ENCODE data around the gene NTNG2. TPM values are rescaled to one million over a fixed set of nuclear protein-coding genes. Genes with fewer than 3 reads are reported as not detected.

Gene NTNG2
- total RNA-seq, 1 experiment from 2014 or later = 6.0 TPM

GRCh38 chr9:132193227-132194124 lies 31.6 kb downstream of the NTNG2 start:
- H3K4me2 ChIP-seq (ENCODE audit: low read length) = no peak overlapping the region
- no peaks in the 10 kb centered on the region for H3K4me1 ChIP-seq (ENCODE audit: insufficient read depth, low read length)
- H3K79me2 ChIP-seq (ENCODE audit: low read length) = no peaks in the 10 kb centered on the region
- no peaks in the 10 kb centered on the region for H3K27me3 ChIP-seq (ENCODE audit: low read length)
- no peak overlapping the region for H3K27ac ChIP-seq (ENCODE audit: low read length)
- H2AFZ ChIP-seq (ENCODE audit: low read length) = no peak overlapping the region
- H3K9ac ChIP-seq (ENCODE audit: low read length) = no peak overlapping the region
- no peaks in the 10 kb centered on the region for H3F3A ChIP-seq (ENCODE audit: low read length, unreplicated experiment)
- H3K36me3 ChIP-seq (ENCODE audit: low read depth, low read length) = no peaks in the 10 kb centered on the region
- DNase-seq (no peak), ATAC-seq (no peak)
- intact Hi-C loops (cut with micrococcal nuclease) = no loop called here
- no peaks in the 10 kb centered on the region for H3K9me2 ChIP-seq (replicated peaks; ENCODE audit: low read length)
- H3K9me3 ChIP-seq (ENCODE audit: low read length) = no peaks in the 10 kb centered on the region
- ChIA-PET CTCF (no interaction called here), POLR2A (ENCODE audit: unreplicated experiment) (no interaction called here)
- no peaks in the 10 kb centered on the region for H4K20me1 ChIP-seq (ENCODE audit: low read length)
- TF ChIP-seq EZH2 (IDR thresholded peaks at IDR 0.05; ENCODE audit: low read length, unreplicated experiment) (no peak), EZH2phosphoT487 (IDR thresholded peaks at IDR 0.05; ENCODE audit: borderline replicate concordance, low read length) (no peak)
- TF ChIP-seq, protein P1, sequence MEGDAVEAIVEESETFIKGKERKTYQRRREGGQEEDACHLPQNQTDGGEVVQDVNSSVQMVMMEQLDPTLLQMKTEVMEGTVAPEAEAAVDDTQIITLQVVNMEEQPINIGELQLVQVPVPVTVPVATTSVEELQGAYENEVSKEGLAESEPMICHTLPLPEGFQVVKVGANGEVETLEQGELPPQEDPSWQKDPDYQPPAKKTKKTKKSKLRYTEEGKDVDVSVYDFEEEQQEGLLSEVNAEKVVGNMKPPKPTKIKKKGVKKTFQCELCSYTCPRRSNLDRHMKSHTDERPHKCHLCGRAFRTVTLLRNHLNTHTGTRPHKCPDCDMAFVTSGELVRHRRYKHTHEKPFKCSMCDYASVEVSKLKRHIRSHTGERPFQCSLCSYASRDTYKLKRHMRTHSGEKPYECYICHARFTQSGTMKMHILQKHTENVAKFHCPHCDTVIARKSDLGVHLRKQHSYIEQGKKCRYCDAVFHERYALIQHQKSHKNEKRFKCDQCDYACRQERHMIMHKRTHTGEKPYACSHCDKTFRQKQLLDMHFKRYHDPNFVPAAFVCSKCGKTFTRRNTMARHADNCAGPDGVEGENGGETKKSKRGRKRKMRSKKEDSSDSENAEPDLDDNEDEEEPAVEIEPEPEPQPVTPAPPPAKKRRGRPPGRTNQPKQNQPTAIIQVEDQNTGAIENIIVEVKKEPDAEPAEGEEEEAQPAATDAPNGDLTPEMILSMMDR (conservative IDR thresholded peaks at IDR 0.05; ENCODE audit: low read depth, low read length) = no peak
- no TSS peak for BruUV-seq (replicated peaks)
- H3K4me3 ChIP-seq (ENCODE audit: low read length) = no peak overlapping the region

DNA sequence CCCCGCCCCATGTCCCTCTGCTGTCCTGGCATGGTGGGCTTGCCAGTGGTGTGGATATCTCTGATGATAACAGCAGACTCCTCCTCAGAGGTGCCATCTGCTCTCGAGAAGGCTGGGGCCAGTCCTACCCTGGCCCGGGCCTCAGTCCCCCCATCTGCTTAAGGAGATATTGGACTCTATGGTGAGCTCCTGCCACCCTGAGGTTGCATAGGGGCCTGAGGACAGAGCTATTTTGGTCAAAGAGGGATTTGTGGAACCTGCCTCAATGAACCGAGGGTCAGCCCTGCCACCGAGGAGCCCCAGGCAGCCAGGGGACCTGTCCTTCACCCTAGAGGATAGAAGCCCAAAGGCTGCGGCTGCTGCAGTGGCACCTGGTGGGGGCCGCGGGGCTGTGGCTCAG lies 32.6 kb downstream of the NTNG2 start:
- no peak overlapping the region for H2AFZ ChIP-seq (ENCODE audit: low read length)
- H3K4me2 ChIP-seq (ENCODE audit: low read length) = no peak overlapping the region
- intact Hi-C loops (cut with micrococcal nuclease) = no loop called here
- H3K9me3 ChIP-seq (ENCODE audit: low read length) = no peaks in the 10 kb centered on the region
- ATAC-seq = no peak
- H3K27ac ChIP-seq (ENCODE audit: low read length) = no peak overlapping the region
- H3K79me2 ChIP-seq (ENCODE audit: low read length) = no peaks in the 10 kb centered on the region
- BruUV-seq (replicated peaks) = no TSS peak
- no peak overlapping the region for H3K9ac ChIP-seq (ENCODE audit: low read length)
- no peak overlapping the region for H3K4me3 ChIP-seq (ENCODE audit: low read length)
- no peaks in the 10 kb centered on the region for H3K4me1 ChIP-seq (ENCODE audit: insufficient read depth, low read length)
- H3K9me2 ChIP-seq (replicated peaks; ENCODE audit: low read length) = no peaks in the 10 kb centered on the region
- ChIA-PET POLR2A (ENCODE audit: unreplicated experiment) (no interaction called here), CTCF (no interaction called here)
- no peaks in the 10 kb centered on the region for H3K27me3 ChIP-seq (ENCODE audit: low read length)
- DNase-seq = no peak
- no peaks in the 10 kb centered on the region for H3K36me3 ChIP-seq (ENCODE audit: low read depth, low read length)
- no peaks in the 10 kb centered on the region for H3F3A ChIP-seq (ENCODE audit: low read length, unreplicated experiment)
- H4K20me1 ChIP-seq (ENCODE audit: low read length) = no peaks in the 10 kb centered on the region
- TF ChIP-seq EZH2 (IDR thresholded peaks at IDR 0.05; ENCODE audit: low read length, unreplicated experiment) (no peak), EZH2phosphoT487 (IDR thresholded peaks at IDR 0.05; ENCODE audit: borderline replicate concordance, low read length) (no peak)
- TF ChIP-seq, protein P1 (conservative IDR thresholded peaks at IDR 0.05; ENCODE audit: low read depth, low read length) = no peak

DNA sequence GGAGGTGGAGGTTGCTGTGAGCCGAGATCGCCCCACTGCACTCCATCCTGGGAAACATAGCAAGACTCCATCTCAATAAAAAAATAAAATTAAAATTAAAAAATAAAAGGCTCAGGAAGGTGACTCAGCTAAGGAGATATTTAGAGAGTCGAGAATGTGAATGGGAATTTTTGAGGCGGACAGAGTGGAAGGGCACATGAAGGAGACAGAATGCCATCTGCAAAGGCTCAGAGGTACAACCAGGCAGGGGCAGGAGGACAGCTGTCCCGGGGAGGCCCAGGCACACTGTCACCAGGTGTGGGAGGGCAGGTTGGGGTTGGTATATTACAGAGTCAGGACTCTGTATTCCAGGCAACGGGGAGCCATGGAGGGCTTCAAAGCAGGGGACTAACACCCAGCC lies 35.5 kb downstream of the NTNG2 start:
- Histone ChIP-seq H3K9me2 (replicated peaks; ENCODE audit: low read length) (no peaks in the 10 kb centered on the region), H3K9ac (ENCODE audit: low read length) (no peak overlapping the region), H3F3A (ENCODE audit: low read length, unreplicated experiment) (no peaks in the 10 kb centered on the region), H3K79me2 (ENCODE audit: low read length) (no peaks in the 10 kb centered on the region), H3K9me3 (ENCODE audit: low read length) (no peaks in the 10 kb centered on the region), H3K36me3 (ENCODE audit: low read depth, low read length) (no peaks in the 10 kb centered on the region), H3K27ac (ENCODE audit: low read length) (no peak overlapping the region), H3K4me1 (ENCODE audit: insufficient read depth, low read length) (no peaks in the 10 kb centered on the region), H4K20me1 (ENCODE audit: low read length) (no peaks in the 10 kb centered on the region), H3K27me3 (ENCODE audit: low read length) (peaks cover 5% of the 10 kb centered on the region; the same call in 1 of the 2 replicates), H3K4me3 (ENCODE audit: low read length) (no peak overlapping the region), H2AFZ (ENCODE audit: low read length) (no peak overlapping the region), H3K4me2 (ENCODE audit: low read length) (no peak overlapping the region)
- BruUV-seq (replicated peaks) = no TSS peak
- TF ChIP-seq, protein P1 (conservative IDR thresholded peaks at IDR 0.05; ENCODE audit: low read depth, low read length) = no peak
- TF ChIP-seq EZH2 (IDR thresholded peaks at IDR 0.05; ENCODE audit: low read length, unreplicated experiment) = no peak
- TF ChIP-seq EZH2phosphoT487 (IDR thresholded peaks at IDR 0.05; ENCODE audit: borderline replicate concordance, low read length) = no peak
- intact Hi-C loops (cut with micrococcal nuclease) = no loop called here
- ATAC-seq = no peak
- ChIA-PET POLR2A (ENCODE audit: unreplicated experiment) (no interaction called here), CTCF (no interaction called here)
- DNase-seq = no peak
